ENCODE results near the gene FUT8.

Gene FUT8

DNA sequence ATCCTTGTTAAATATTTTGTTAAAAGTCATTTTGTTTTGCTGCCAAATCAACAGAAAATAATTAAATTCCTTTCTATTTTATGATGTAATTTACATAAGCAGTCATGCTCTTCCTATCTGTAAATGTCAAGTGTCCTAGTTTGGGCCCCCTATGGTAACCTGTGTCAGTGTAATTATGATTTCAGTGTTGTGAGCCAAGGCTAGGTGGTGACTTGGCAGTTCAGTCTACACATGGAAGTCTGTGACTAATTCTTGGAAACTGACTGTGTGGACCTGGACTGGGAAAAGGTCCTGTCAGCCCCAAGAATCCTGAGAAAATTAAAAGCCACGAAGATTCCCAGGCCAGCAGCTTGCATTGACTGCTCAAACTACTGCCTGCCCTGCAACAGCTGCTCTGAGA lies 371.0 kb downstream of the FUT8 start:
- DNase-seq = no peak

GRCh38 chr14:65784574-65784973 lies 372.0 kb downstream of the FUT8 start:
- DNase-seq = no peak

DNA sequence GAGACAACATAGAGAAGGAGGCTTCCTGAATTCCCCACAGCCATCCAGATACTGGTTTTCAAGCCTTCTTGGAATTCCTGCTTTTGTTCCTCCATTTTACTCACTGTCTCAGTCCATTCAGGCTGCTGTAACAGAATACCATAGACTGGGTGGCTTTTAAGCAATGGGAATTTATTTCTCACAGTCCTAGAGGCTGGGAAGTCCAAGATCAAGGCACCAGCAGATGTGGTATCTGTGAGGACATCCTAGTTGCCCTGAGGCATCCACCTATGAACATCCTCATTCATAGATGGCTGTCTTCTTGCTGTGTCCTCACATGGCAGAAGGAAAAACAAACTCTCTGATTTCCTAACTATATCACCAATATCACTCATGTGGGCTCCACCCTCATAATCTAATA lies 374.9 kb downstream of the FUT8 start:
- DNase-seq = no peak

DNA sequence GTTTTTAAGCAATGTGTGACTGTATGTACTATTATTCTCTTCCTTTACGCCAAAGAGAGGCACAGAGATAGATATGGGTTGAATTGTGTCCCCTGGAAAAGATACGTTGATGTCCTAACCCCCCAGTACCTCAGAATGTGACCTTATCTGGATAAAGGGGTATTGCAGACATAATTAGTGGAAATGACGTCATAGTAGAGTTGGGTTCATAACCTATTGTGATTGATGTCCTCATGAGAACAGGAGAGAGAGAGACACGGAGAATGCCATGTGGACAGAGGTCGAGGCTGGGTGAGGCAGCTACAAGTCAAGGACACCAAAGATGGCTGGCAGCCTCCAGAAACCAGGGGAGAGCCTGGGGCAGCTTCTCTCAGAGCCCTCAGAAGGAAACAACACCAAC lies 376.3 kb downstream of the FUT8 start:
- no peak for DNase-seq

DNA sequence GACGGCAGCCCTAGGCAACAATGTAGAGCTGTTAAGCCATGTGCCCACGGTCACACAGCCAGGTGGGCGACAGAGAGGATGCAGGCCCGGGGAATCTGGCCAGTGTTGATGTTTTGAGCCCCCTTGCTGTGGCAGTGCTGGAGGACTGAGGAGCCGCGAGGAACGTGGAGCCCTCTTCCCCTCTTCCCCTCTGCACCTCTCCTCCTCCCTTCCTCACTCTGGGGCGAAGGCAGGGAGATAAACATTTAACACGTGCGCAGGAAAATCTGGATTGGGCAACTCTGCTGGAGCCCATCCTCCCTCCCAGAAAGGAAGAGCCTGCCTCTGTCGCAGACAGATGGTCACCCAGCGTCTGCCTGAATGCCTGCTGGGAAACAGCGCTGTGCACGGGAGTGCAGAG lies 376.8 kb downstream of the FUT8 start:
- DNase-seq = no peak

DNA sequence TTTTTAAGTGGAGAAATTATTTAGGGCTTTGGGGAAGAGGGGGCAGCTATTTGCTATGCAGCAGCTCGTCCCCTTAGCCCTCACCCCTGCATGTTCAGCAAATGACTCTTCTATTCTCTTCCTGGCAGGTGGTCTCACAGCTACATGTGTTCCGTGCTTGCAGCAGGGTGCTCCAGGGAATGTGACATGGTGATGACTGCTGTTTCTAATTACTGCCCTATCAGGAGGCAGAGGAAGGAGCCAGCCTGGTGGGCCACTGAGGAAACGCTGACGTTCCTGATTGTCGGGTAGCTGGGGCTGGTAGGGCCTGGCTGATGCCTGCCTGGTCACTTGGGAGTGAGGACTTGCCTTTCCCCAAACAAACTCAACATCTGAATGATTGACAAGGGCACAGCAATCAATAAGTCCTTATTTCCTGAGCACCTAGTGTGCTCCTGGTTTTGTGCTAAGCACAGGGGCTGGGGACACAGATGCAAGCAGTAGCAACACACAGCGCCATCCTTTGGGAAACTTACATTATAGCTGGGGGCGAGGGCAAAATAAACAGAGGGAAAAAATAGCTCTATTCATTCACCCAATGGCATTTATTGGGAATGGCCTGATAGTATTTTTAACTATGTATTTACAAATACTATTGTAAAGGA lies 377.8 kb downstream of the FUT8 start:
- DNase-seq = no peak

DNA sequence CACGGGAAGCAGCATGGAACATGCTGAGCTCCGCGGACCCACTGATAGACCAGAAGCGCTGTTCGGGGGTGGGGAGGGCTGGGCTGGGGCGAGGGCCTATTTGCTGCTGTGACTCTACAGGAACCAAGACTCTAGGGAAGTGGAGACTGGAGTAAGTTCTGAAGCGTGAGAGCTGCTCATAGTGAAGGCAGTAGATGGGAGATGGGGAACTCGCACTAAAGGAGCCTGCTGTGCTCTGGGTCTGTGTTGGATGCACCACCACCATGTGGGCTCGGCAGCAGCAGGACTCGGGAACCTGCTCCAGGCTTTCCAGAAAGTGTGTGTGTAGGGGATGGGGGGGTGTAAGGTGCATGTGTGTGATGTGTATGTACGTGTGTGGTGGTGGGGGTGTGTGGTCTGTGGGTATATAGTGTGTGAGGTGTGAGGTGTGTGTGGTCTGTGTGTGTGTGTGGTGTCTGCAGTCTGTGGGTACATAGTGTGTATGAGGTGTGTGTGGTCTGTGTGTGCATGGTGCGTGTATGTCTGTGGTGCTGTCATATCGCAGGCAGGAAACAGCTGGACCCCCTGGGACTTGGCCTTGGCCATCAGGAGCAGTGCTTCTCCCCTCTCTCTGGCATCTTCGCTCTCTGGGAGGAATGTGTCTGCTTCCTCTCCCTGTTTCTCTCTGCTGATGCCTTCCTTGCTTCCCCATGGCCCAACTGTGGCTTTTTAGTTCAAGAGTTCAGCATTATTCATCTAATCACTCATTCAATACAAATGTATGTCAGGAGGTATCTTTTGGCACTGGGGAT lies 378.9 kb downstream of the FUT8 start:
- DNase-seq = no peak

- DNase-seq = no peak
Observed at GRCh38 chr14:65792208-65792905, 379.8 kb downstream of the FUT8 start.
